Stimulated activated CD4-positive, alpha-beta T cell treated with anti-CD3 and anti-CD28 coated beads, Interleukin-12 subunit alpha, Interleukin-12 subunit beta, amount 100 ng/mL, for 24 hours (primary cell): ENCODE results near the gene RAB11B.
A peak's percentile ranks its signal among the peaks of the same experiment; 100 is the strongest.
"Not testable (repeated sequence)": the region's sequence is repeated elsewhere in the genome, so short reads cannot be mapped to it uniquely, and the experiment has no call there.

ENCODE experiments used
- DNase-seq, 2 experiments: peaks; one replicate each; pipeline ENCODE4 v3.0.0-alpha.2; 2020; ENCODE audit warnings: low read depth in 2 of 2

The RAB11B gene

GRCh38 chr19:8389891-8390616, at the start of gene RAB11B:
RAB11B (plus strand) TSS chr19:8390360; CDS start chr19:8390417, 57 bp downstream.
- peak; percentile 95 to 98 for DNase-seq

- DNase-seq, result not testable (repeated sequence)
Observed at GRCh38 chr19:8341504-8341903, 48.7 kb upstream of the RAB11B start.

- DNase-seq, result no peak
Observed at GRCh38 chr19:8342316-8342683, 47.9 kb upstream of the RAB11B start.

- peak; percentile 81 to 94 for DNase-seq
Observed at GRCh38 chr19:8342684-8343482, 47.3 kb upstream of the RAB11B start, which contains the start of gene KANK3. KANK3 (minus strand) TSS chr19:8343262; CDS start chr19:8337828, 5,434 bp downstream.

- DNase-seq, result no peak
Observed at GRCh38 chr19:8343483-8343844, 46.7 kb upstream of the RAB11B start.

GRCh38 chr19:8349629-8350372, 40.4 kb upstream of the RAB11B start:
- DNase-seq, result not testable (repeated sequence)

GRCh38 chr19:8352134-8352827, 37.9 kb upstream of the RAB11B start:
- no peak for DNase-seq

GRCh38 chr19:8352845-8353244, 37.3 kb upstream of the RAB11B start:
- DNase-seq, result not testable (repeated sequence)

- no peak for DNase-seq
Observed at GRCh38 chr19:8355631-8356402, 34.3 kb upstream of the RAB11B start.

GRCh38 chr19:8357007-8357521, 33.1 kb upstream of the RAB11B start:
- DNase-seq, result no peak

GRCh38 chr19:8358948-8359347, 31.2 kb upstream of the RAB11B start:
- no peak for DNase-seq

- DNase-seq, result no peak
Observed at GRCh38 chr19:8360196-8360595, 30.0 kb upstream of the RAB11B start.

- DNase-seq, result no peak
Observed at GRCh38 chr19:8361921-8362793, 28.0 kb upstream of the RAB11B start.

GRCh38 chr19:8363803-8364771, 26.1 kb upstream of the RAB11B start, which contains the start of gene ANGPTL4:
ANGPTL4 (plus strand) TSS chr19:8364155; CDS start chr19:8364322, 167 bp downstream.
- DNase-seq, result peak in 1 of 2 experiments; percentile 62

- DNase-seq, result no peak
Observed at GRCh38 chr19:8366121-8366581, 24.0 kb upstream of the RAB11B start.

GRCh38 chr19:8366961-8367326, 23.2 kb upstream of the RAB11B start:
- no peak for DNase-seq

- no peak for DNase-seq
Observed at GRCh38 chr19:8367327-8368001, 22.7 kb upstream of the RAB11B start.
